H4 (cell line): Measurements from ENCODE around the gene MEGF6. TPM values are rescaled to one million over a fixed set of nuclear protein-coding genes. Genes with fewer than 3 reads are reported as not detected.

Experiments
- DNase-seq: peaks from one replicate; pipeline ENCODE4 v3.0.0-alpha.2; 2015; ENCODE audit warnings: low spot score
- total RNA-seq: library from RNA; depleted of rRNA; stranded (reverse); fragments of >200 nt; shearing (Covaris generic); gene quantifications from 2 replicates; pipeline ENCODE4 v1.2.3, GENCODE V29; 2014

MEGF6 gene
- total RNA-seq, 1 experiment from 2014 or later, result 1.1 TPM

- no peak for DNase-seq
These were observed 150.6 kb downstream of the MEGF6 start for GRCh38 chr1:3460672-3461131.

DNA sequence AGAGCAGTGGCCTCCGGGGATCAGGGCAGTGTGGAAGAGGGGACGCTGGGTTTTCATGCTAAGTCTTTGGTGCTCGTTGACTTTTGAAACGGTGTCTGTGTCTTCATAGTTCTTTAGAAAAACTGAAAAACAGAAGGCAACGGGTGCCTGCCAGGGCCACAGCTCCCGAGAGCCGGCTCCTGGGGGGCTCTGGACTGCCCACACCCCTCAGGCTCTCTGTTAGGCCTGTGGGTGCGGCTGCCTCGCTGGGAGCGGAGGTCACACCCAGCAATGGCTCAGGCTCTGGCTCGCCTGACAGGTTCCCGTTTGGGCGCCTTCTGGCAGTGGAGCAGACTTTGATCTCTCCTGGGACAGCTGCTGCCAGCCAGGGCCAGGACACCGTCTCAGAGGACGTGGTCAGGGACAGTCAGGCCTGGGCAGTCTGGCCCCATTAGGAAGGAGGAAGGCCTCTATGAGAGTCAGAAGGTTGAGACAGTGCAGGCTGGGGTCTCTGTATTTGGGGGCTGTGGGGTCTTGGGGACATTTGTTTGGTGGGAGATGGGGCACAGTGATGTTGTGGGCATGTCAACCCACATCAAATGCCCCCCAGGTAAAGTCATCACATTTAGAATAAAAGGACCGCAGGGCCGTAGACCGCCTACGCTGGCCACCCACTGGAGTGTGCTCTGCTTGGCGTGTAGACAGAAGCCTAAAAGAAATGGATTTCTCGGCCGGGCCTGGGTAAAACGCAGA lies 151.2 kb downstream of the MEGF6 start:
- no peak for DNase-seq

GRCh38 chr1:3459051-3459908 lies 152.0 kb downstream of the MEGF6 start:
- DNase-seq, result no peak

- DNase-seq, result no peak
These were observed 153.1 kb downstream of the MEGF6 start for GRCh38 chr1:3457910-3458883.

DNA sequence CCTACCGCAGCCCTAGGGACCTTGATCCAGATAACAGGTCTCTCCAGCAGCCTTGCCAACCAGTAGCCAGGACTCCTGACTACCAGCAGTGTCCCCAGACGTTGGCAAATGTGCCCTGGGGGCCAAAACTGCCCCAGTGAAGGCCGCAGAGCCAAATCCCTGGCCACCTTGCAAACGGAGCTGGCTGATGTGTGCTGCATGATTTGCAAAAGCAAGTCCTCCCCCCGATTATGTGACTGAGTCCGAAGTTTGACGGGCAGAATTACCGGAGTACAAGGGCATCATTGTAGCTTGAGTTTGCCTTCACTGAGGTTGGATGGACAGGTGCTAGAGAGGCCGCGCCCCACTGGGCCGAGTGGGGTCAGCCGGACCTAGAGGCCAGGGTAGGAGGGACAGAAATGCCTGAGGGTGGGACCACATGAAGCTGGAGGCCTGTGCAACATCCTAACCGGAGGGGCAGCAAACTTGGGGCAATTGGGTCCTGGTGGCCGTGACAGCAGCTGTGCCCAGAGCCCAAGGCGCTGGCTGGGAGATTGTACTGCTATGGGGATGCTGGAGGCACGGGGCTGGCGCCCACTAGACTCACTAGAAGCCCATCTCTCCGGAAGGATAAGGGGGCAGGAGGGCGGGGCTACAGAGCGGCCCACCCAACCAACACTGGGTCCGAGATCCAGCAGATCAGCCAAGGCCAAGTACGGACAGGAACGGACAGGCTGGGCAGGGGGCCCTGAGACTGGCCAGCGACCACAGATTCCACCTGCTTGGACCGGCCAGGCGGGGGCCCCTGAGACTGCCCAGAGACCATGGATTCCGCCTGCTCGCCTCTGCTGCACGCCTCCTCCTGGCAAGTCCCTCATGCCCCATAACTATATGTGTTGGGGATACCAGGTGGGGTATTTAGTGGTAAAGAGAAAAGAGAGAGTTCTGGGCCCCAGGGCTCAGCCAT lies 154.1 kb downstream of the MEGF6 start:
- DNase-seq, result no peak

DNA sequence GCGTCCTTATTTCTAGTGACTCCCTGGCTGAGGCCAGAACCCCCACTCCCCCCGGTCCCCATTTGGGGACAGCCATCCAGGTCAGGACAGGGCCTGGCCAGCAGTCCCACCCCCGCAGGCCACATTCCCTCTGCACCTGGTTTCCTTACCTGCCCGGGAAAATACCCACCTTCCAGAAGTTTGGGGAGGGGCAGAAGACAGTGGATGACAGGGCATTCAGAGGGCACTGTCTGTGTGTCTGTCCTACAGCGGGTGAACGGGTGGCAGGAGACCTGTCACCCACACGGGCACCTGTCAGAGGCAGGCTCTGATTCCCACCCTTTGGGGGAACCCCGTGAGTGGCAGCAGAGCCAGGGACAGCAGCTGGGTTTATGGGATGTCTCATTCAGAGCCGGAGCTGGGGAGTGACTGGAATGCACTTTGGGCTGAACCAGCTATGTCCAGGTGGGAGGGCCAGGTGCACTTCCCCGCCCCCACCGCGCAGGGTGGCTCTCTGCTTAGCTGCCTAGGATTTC lies 154.8 kb downstream of the MEGF6 start:
- no peak for DNase-seq

- DNase-seq, result no peak
These were observed 155.4 kb downstream of the MEGF6 start for GRCh38 chr1:3455670-3456448.

- DNase-seq, result no peak
These were observed 156.3 kb downstream of the MEGF6 start for GRCh38 chr1:3454811-3455618.

- DNase-seq, result peak; percentile 51
These were observed 157.2 kb downstream of the MEGF6 start, which contains the start of gene ARHGEF16 for GRCh38 chr1:3453891-3454810. TSS of gene ARHGEF16 (plus strand) at chr1:3454665. CDS start at chr1:3463085, 8,420 bp downstream.

DNA sequence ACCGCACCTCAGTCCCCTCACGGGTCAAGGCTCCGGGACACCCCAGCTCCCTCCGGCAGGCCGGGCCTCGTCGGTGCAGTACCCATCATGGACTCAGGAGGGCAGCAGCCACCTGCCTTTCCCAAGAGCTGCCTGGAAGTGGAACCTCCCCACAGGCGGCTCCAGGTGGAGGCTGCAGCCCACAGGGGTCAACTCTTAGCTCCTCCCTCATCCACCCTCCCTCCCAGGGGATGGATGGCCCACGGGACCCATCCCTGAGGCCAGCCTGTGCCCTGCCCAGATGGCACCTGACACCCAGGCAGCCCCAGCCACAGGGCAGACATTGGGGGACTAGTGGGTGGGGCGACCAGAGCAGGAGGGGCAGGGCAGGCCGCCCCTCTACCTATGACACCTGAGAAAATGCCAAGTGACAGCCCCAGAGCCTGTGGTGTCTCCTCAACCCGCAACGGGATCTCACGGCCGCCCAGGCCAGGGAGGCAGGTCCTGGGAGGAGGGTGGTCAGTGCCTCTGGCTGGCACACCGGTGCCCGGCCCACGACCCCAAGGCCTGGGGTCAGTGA lies 158.0 kb downstream of the MEGF6 start:
- peak; percentile 76 for DNase-seq

- DNase-seq, result no peak
These were observed 158.5 kb downstream of the MEGF6 start for GRCh38 chr1:3452866-3453175.

DNA sequence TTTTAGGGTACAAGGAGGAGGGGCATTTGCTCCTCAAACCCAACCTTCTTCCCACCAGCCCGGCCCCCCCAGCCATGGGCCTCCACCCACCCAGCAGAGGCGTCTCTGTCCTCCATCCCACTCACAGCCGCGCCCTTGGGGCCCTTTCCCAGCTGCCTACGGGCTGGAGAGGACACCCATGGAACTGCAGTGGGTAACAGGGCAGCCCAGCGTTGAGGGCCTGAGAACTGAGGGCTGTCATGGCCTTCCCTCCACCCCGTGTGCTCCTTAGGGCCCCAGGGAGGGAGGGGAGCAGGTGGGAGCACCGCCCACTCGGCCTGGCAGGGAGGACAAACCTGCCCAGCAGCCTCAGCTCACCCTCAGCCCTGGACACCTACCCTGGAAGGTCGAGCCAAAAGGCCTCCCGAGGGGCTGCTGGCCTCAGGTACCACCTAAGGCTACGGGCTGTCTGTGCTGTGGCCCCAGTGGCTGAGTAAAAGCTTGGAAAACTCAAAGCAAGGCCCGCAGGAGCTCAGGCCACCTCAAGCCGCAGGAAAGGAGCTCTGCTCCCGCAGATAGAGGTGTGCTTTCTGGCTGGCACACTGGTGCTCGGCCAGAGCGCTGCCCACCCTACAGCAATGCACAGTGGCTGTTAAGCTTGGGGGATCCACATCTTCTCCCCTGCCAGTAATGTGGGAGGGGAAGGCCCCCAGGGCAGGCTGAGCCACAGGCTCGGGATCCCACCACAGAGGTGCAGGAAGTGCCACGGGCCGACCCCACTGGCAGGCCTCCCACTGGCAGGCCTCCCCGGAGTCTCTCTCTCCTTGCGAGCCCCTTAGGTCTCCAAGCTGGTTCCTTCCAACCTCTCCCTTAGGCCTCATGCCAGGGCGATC lies 159.1 kb downstream of the MEGF6 start:
- DNase-seq, result no peak

GRCh38 chr1:3450983-3451382 lies 160.3 kb downstream of the MEGF6 start:
- no peak for DNase-seq

DNA sequence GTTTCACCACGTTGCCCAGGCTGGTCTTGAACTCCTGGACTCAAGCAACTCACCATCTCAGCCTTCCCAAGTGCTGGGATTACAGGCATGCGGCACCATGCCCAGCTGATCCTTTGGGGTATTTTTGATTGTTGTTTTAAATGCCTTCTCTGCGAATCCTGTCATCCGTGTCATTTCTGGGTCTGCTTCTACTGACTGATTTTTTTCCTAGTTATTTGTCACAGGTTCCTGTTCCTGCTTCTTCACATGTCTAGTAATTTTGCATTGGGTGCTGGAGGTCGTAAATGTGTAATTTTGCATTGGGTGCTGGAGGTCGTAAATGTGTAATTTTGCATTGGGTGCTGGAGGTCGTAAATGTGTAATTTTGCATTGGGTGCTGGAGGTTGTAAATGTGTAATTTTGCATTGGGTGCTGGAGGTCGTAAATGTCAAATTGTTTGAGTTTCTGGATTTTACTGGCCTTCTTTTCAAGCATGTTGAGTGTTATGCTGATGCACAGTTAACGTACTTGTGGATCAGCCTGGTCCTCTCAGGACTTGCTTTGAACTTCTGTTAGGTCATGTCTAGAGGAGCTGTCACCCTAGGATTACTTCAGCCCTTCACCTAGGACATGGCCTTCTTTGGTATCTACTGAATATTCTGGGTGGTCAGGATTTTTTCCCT lies 161.0 kb downstream of the MEGF6 start:
- DNase-seq, result no peak

DNA sequence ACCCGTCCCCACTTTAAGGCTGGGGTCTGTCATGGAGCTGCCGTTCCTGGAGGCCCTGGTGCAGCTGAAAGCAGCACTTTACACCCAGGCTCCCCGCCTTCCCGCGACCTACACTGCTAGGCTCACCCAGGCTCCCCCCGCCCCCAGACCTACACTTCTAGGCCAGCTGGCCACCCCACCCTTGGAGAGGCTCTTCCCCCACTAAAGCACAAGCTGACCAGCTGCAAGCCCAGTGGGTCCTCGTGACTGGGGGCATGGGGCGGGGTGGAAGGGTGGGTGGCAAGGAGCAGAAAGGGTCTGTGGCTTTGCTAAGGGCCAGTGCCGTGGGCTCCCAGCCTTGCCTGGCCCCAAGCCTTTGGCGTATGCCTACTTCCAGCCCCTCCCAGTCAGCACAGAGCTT lies 166.6 kb downstream of the MEGF6 start:
- DNase-seq, result no peak

- no peak for DNase-seq
These were observed 167.0 kb downstream of the MEGF6 start for GRCh38 chr1:3444298-3444697.
